Vagina (tissue), 2 donors: Measurements from ENCODE around the gene KLF17.

Experiments used
- CTCF ChIP-seq, 3 experiments: fragments of 450-650 bp in 2 of 3; fragments of 200-600 bp in 1 of 3; sonication (generic) in 1 of 3; IDR thresholded peaks; one replicate each; pipeline ENCODE4 v1.5.1; 2017 to 2019; ENCODE audit warnings: antibody characterized with exemption in 3 of 3, mild to moderate bottlenecking in 2 of 3, moderate library complexity in 2 of 3
- POLR2A ChIP-seq, 2 donors: fragments of 450-650 bp; IDR thresholded peaks; one replicate each; pipeline ENCODE4 v1.6.1; 2017; ENCODE audit warnings: antibody characterized with exemption in 2 of 2, mild to moderate bottlenecking in 2 of 2, moderate library complexity in 2 of 2

GRCh38 chr1:44089371-44090048 lies 29.1 kb upstream of the KLF17 start:
- TF ChIP-seq POLR2A (IDR thresholded peaks at IDR 0.05): no peak
- no peak for TF ChIP-seq CTCF (IDR thresholded peaks at IDR 0.05)
